HepG2 (cell line): ENCODE results near the gene LOXL3. TPM values are rescaled to one million over a fixed set of nuclear protein-coding genes. Genes with fewer than 3 reads are reported as not detected.

ENCODE experiments used
- CBFB ChIP-seq: sonication (generic); formaldehyde crosslinking; IDR thresholded peaks from 2 replicates; pipeline ENCODE4 v1.4.0; 2020; ENCODE audit warnings: missing genetic modification reagents
- CEBPZ ChIP-seq: IDR thresholded peaks from 2 replicates; pipeline ENCODE4 v1.6.1; 2012; ENCODE audit warnings: low read length, improper control_type of control experiment
- EHMT2 ChIP-seq: fragments of 200-600 bp; sonication (generic); IDR thresholded peaks from 2 replicates; pipeline ENCODE4 v1.7.0; 2017; ENCODE audit warnings: antibody characterized with exemption, low read depth, low read length, borderline replicate concordance
- GATAD1 ChIP-seq: IDR thresholded peaks from 2 replicates; pipeline ENCODE4 v1.6.1; 2016; ENCODE audit warnings: missing genetic modification reagents, missing compliant biosample characterization
- HIC2 ChIP-seq: sonication (generic); formaldehyde crosslinking; IDR thresholded peaks from 2 replicates; pipeline ENCODE4 v1.9.0; 2022; ENCODE audit warnings: low read depth, missing genetic modification reagents
- KLF13 ChIP-seq: sonication (generic); formaldehyde crosslinking; IDR thresholded peaks from 2 replicates; pipeline ENCODE4 v1.4.0; 2020; ENCODE audit warnings: mild to moderate bottlenecking, missing genetic modification reagents
- PHF21A ChIP-seq: sonication (generic); formaldehyde crosslinking; IDR thresholded peaks from 2 replicates; pipeline ENCODE4 v1.5.0; 2020; ENCODE audit warnings: mild to moderate bottlenecking, missing genetic modification reagents
- POLR2AphosphoS5 ChIP-seq: IDR thresholded peaks from 2 replicates; pipeline ENCODE4 v1.6.1; 2012; ENCODE audit warnings: low read depth, low read length
- PRPF4 ChIP-seq: fragments of 200-400 bp; formaldehyde crosslinking; IDR thresholded peaks from 2 replicates; pipeline ENCODE4 v1.6.1; 2016; ENCODE audit warnings: low read length, low read depth; ENCODE audit not compliant: poor library complexity, severe bottlenecking
- REST ChIP-seq, 2 experiments: IDR thresholded peaks; 2 replicates each; pipeline ENCODE4 v1.6.1; 2011 to 2012; ENCODE audit warnings: low read length in 2 of 2, borderline replicate concordance in 1 of 2, low read depth in 1 of 2, mild to moderate bottlenecking in 1 of 2, moderate library complexity in 1 of 2
- SP4 ChIP-seq: sonication (generic); formaldehyde crosslinking; IDR thresholded peaks from 2 replicates; pipeline ENCODE4 v1.8.1; 2023; ENCODE audit warnings: mild to moderate bottlenecking, missing genetic modification reagents
- ZBTB21 ChIP-seq: sonication (generic); formaldehyde crosslinking; IDR thresholded peaks from 2 replicates; pipeline ENCODE4 v1.4.0; 2020; ENCODE audit warnings: missing genetic modification reagents
- ZBTB38 ChIP-seq: sonication (generic); formaldehyde crosslinking; IDR thresholded peaks from 2 replicates; pipeline ENCODE4 v1.5.1; 2020; ENCODE audit warnings: mild to moderate bottlenecking, missing genetic modification reagents
- ZEB1 ChIP-seq: IDR thresholded peaks from 2 replicates; pipeline ENCODE4 v1.6.1; 2012; ENCODE audit warnings: mild to moderate bottlenecking, low read depth, inconsistent platforms; ENCODE audit not compliant: insufficient replicate concordance
- ZFP90 ChIP-seq: sonication (generic); formaldehyde crosslinking; IDR thresholded peaks from 2 replicates; pipeline ENCODE4 v1.8.0; 2022; ENCODE audit warnings: missing genetic modification reagents, mild to moderate bottlenecking, inconsistent platforms, borderline replicate concordance
- ZNF30 ChIP-seq: sonication (generic); formaldehyde crosslinking; IDR thresholded peaks from 2 replicates; pipeline ENCODE4 v1.5.0; 2020; ENCODE audit warnings: mild to moderate bottlenecking, missing genetic modification reagents
- ZNF660 ChIP-seq: sonication (generic); formaldehyde crosslinking; IDR thresholded peaks from 2 replicates; pipeline ENCODE4 v1.5.1; 2020; ENCODE audit warnings: mild to moderate bottlenecking, low read depth, missing genetic modification reagents, borderline replicate concordance
- ZNF800 ChIP-seq: sonication (generic); formaldehyde crosslinking; IDR thresholded peaks from 2 replicates; pipeline ENCODE4 v1.4.0; 2020; ENCODE audit warnings: missing genetic modification reagents
- polyA plus RNA-seq, 8 experiments: library from polyadenylated mRNA; depleted of rRNA in 3 of 8; stranded (reverse) in 7 of 8; unstranded in 1 of 8; fragments of >200 nt; fragmentation: Illumina TruSeq in 4 of 8; extraction: Trizol in 4 of 8; gene quantifications; 2 replicates each; pipeline versions ENCODE4 v1.2.1 to v1.2.3, GENCODE V29; 2011 to 2016; ENCODE audit warnings: low read depth in 4 of 8, missing spikeins in 1 of 8, mixed read lengths in 1 of 8; ENCODE audit not compliant: insufficient read depth in 1 of 8
- total RNA-seq, 5 experiments: library from RNA; depleted of rRNA; stranded (reverse); fragments of >200 nt; fragmentation: Illumina TruSeq; extraction: Trizol; gene quantifications; 2 replicates each; pipeline ENCODE4 v1.2.3, GENCODE V29; 2016; ENCODE audit warnings: low read depth in 1 of 5

LOXL3 gene
- total and polyA plus RNA-seq, 2 of the 13 experiments (the other 11 are each of a cell fraction or from before 2014, with no cell fraction given) = 0.55 to 6.5 TPM

- TF ChIP-seq CEBPZ (no peak), CBFB (no peak), ZEB1 (no peak), REST (IDR thresholded peaks at IDR 0.05; ENCODE audit: borderline replicate concordance in 1 of 2, low read depth in 1 of 2, low read length in 2 of 2) (no peak), KLF13 (CRISPR knock-in tag) (no peak), SP4 (no peak), ZNF30 (no peak), ZFP90 (no peak), EHMT2 (no peak), PRPF4 (peak; percentile 41), ZNF800 (CRISPR knock-in tag) (no peak), ZBTB38 (CRISPR knock-in tag) (no peak), ZBTB21 (CRISPR knock-in tag) (peak; percentile 99), HIC2 (CRISPR knock-in tag) (peak; percentile 17; the same call in 1 of the 2 replicates), GATAD1 (CRISPR knock-in tag) (no peak), ZNF660 (no peak), POLR2AphosphoS5 (no peak; the same call in 1 of the 2 replicates), PHF21A (CRISPR knock-in tag) (no peak)
These were observed at the start of gene LOXL3, which contains the start of gene DOK1 (continued) for GRCh38 chr2:74553892-74554819.
